Naive B cell (primary cell): Measurements from ENCODE around the gene RASGRP3. TPM values are rescaled to one million over a fixed set of nuclear protein-coding genes. Genes with fewer than 3 reads are reported as not detected.

Experiments used
- ATAC-seq, 2 donors: fragments of 150-1000 bp; cut with Tn5 transposase; 2 replicates each; pipeline ENCODE4 v1.10.0; 2021; ENCODE audit warnings: low read depth in 2 of 2, mild to moderate bottlenecking in 2 of 2, moderate library complexity in 2 of 2
- DNase-seq: peaks from one replicate; pipeline ENCODE4 v3.0.0; 2022
- H3K27ac Mint-ChIP-seq, 6 donors: one replicate each; pipeline ENCODE4 v1.8.0; 2020 to 2022; ENCODE audit warnings: mild to moderate bottlenecking in 6 of 6, mixed read lengths in 6 of 6, moderate library complexity in 5 of 6, inconsistent platforms in 2 of 6
- H3K27me3 Mint-ChIP-seq, 3 donors: one replicate each; pipeline ENCODE4 v1.8.0; 2021 to 2022; ENCODE audit warnings: mixed read lengths in 3 of 3, mild to moderate bottlenecking in 1 of 3
- H3K36me3 Mint-ChIP-seq, 2 donors: one replicate each; pipeline ENCODE4 v1.8.0; 2020 to 2022; ENCODE audit warnings: mixed read lengths in 2 of 2, inconsistent platforms in 1 of 2, mild to moderate bottlenecking in 1 of 2
- H3K4me1 Mint-ChIP-seq, 3 donors: one replicate each; pipeline ENCODE4 v1.8.0; 2020 to 2022; ENCODE audit warnings: mixed read lengths in 3 of 3, inconsistent platforms in 1 of 3, mild to moderate bottlenecking in 1 of 3, moderate library complexity in 1 of 3
- H3K4me3 Mint-ChIP-seq, 8 donors: one replicate each; pipeline ENCODE4 v1.8.0; 2020 to 2022; ENCODE audit warnings: mild to moderate bottlenecking in 8 of 8, mixed read lengths in 8 of 8, moderate library complexity in 8 of 8, inconsistent platforms in 2 of 8
- H3K9me3 Mint-ChIP-seq, 7 donors: one replicate each; pipeline ENCODE4 v1.8.0; 2020 to 2022; ENCODE audit warnings: mixed read lengths in 7 of 7, mild to moderate bottlenecking in 5 of 7, inconsistent platforms in 2 of 7, moderate library complexity in 1 of 7
- polyA plus RNA-seq, 6 donors: library from polyadenylated mRNA; unstranded; fragments of 300-500 nt; fragmentation: Illumina TruSeq; gene quantifications; one replicate each; pipeline ENCODE4 v1.2.3, GENCODE V29; 2021; ENCODE audit warnings: low read depth in 6 of 6

RASGRP3 gene
- polyA plus RNA-seq, 6 donors from 2014 or later = 44.7 to 118 (median 92.3) TPM

- Mint-ChIP-seq H3K27me3 (no peaks in the 10 kb centered on the region), H3K9me3 (no peaks in the 10 kb centered on the region), H3K36me3 (peaks cover 0 to 6% of the 10 kb centered on the region in 2 donors), H3K27ac (no peak overlapping the region), H3K4me3 (no peak overlapping the region), H3K4me1 (no peaks in the 10 kb centered on the region)
- ATAC-seq (no peak), DNase-seq (no peak)
Observed at GRCh38 chr2:33607905-33608304, 131.5 kb downstream of the RASGRP3 start.

- DNase-seq (no peak), ATAC-seq (no peak)
- no peak overlapping the region for H3K4me3 Mint-ChIP-seq
- peaks cover 11 to 41% (median 19%) of the 10 kb centered on the region in 7 donors for H3K9me3 Mint-ChIP-seq
- no peaks in the 10 kb centered on the region for H3K4me1 Mint-ChIP-seq
- no peaks in the 10 kb centered on the region for H3K27me3 Mint-ChIP-seq
- no peak overlapping the region for H3K27ac Mint-ChIP-seq
- H3K36me3 Mint-ChIP-seq = peaks cover 3 to 14% of the 10 kb centered on the region in 2 donors
Observed at GRCh38 chr2:33614190-33614589, 137.7 kb downstream of the RASGRP3 start.

Other genes with a start within 250 kb of the RASGRP3 start
- 10 to 100 TPM in 5 of 6 donors, 1 to 10 TPM in 1; 8.4 to 33.2 (median 21.2) TPM for gene FAM98A, start 122.7 kb downstream of the RASGRP3 start, polyA plus RNA-seq